ENCODE measurements around the gene DVL2. TPM values are rescaled to one million over a fixed set of nuclear protein-coding genes. Genes with fewer than 3 reads are reported as not detected.

Gene DVL2
- polyA plus RNA-seq, 1 donor from 2014 or later = 41.1 TPM

- H3K4me3 ChIP-seq (ENCODE audit: low read length) = peak overlapping the region; percentile 75
- no peaks in the 10 kb centered on the region for H4K20me1 ChIP-seq (ENCODE audit: insufficient read depth)
- H3K79me2 ChIP-seq (replicated peaks; ENCODE audit: insufficient read depth, low read length) = peaks cover 82% of the 10 kb centered on the region
- no peaks in the 10 kb centered on the region for H3K9me2 ChIP-seq (ENCODE audit: insufficient read depth, low read length)
- TF ChIP-seq EZH2 (IDR thresholded peaks at IDR 0.05; ENCODE audit: borderline replicate concordance, insufficient read depth, low read length, poor library complexity, severe bottlenecking) (no peak), TAF1 (IDR thresholded peaks at IDR 0.05; ENCODE audit: low read depth) (peak; percentile 2)
- no peaks in the 10 kb centered on the region for H3K27me3 ChIP-seq (ENCODE audit: insufficient read depth, low read depth, low read length)
- H3K36me3 ChIP-seq (ENCODE audit: insufficient read depth, low read length) = no peaks in the 10 kb centered on the region
- H3K4me2 ChIP-seq (ENCODE audit: low read length) = peak overlapping the region; percentile 82
- peak overlapping the region; percentile 98 for H3K9ac ChIP-seq (ENCODE audit: low read length)
- H3K27ac ChIP-seq (ENCODE audit: low read length) = peak overlapping the region; percentile 95
- H2AFZ ChIP-seq (ENCODE audit: low read depth, low read length) = no peak overlapping the region
- H3F3A ChIP-seq (ENCODE audit: insufficient read depth, low read length, poor library complexity, severe bottlenecking) = peaks cover 3% of the 10 kb centered on the region
- no peaks in the 10 kb centered on the region for H3K9me3 ChIP-seq (ENCODE audit: low read length)
Measured at GRCh38 chr17:7237266-7237760, 3.0 kb upstream of the DVL2 start.

DNA sequence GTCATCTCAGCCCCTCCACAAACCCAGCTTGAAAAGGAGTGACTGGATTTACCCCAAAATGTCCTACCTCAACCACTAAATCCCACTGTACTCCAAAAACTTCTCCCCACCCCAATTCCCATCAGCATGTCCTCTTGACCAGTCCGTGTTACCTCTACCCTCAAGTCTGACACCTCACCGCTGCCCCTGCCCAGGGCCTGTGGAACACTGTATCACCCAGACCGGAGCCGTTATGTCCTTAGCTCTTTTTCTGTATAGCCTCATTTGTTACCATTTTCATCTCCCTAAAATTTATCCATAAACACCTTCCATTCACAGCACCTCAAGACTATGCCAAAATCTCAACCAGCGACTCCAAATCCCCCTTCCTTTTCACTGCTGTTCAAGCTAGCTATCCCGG, 2.5 kb upstream of the DVL2 start:
- no peaks in the 10 kb centered on the region for H3K9me3 ChIP-seq (ENCODE audit: low read length)
- peaks cover 83% of the 10 kb centered on the region for H3K79me2 ChIP-seq (replicated peaks; ENCODE audit: insufficient read depth, low read length)
- H3K9me2 ChIP-seq (ENCODE audit: insufficient read depth, low read length) = no peaks in the 10 kb centered on the region
- peak overlapping the region; percentile 98 for H3K9ac ChIP-seq (ENCODE audit: low read length)
- H3K4me2 ChIP-seq (ENCODE audit: low read length) = peak overlapping the region; percentile 82
- no peaks in the 10 kb centered on the region for H4K20me1 ChIP-seq (ENCODE audit: insufficient read depth)
- H3K27ac ChIP-seq (ENCODE audit: low read length) = peak overlapping the region; percentile 95
- H2AFZ ChIP-seq (ENCODE audit: low read depth, low read length) = no peak overlapping the region
- no peaks in the 10 kb centered on the region for H3K36me3 ChIP-seq (ENCODE audit: insufficient read depth, low read length)
- peaks cover 3% of the 10 kb centered on the region for H3F3A ChIP-seq (ENCODE audit: insufficient read depth, low read length, poor library complexity, severe bottlenecking)
- H3K4me3 ChIP-seq (ENCODE audit: low read length) = peak overlapping the region; percentile 75
- no peaks in the 10 kb centered on the region for H3K27me3 ChIP-seq (ENCODE audit: insufficient read depth, low read depth, low read length)
- TF ChIP-seq TAF1 (IDR thresholded peaks at IDR 0.05; ENCODE audit: low read depth) (no peak), POLR2AphosphoS5 (IDR thresholded peaks at IDR 0.05) (no peak), SMC3 (conservative IDR thresholded peaks at IDR 0.05; ENCODE audit: poor library complexity) (no peak), MXI1 (conservative IDR thresholded peaks at IDR 0.05; ENCODE audit: poor library complexity, severe bottlenecking) (no peak), EZH2 (IDR thresholded peaks at IDR 0.05; ENCODE audit: borderline replicate concordance, insufficient read depth, low read length, poor library complexity, severe bottlenecking) (no peak), EP300 (conservative IDR thresholded peaks at IDR 0.05; ENCODE audit: poor library complexity, severe bottlenecking) (no peak), RAD21 (conservative IDR thresholded peaks at IDR 0.05) (no peak)
- TF ChIP-seq, protein P1, sequence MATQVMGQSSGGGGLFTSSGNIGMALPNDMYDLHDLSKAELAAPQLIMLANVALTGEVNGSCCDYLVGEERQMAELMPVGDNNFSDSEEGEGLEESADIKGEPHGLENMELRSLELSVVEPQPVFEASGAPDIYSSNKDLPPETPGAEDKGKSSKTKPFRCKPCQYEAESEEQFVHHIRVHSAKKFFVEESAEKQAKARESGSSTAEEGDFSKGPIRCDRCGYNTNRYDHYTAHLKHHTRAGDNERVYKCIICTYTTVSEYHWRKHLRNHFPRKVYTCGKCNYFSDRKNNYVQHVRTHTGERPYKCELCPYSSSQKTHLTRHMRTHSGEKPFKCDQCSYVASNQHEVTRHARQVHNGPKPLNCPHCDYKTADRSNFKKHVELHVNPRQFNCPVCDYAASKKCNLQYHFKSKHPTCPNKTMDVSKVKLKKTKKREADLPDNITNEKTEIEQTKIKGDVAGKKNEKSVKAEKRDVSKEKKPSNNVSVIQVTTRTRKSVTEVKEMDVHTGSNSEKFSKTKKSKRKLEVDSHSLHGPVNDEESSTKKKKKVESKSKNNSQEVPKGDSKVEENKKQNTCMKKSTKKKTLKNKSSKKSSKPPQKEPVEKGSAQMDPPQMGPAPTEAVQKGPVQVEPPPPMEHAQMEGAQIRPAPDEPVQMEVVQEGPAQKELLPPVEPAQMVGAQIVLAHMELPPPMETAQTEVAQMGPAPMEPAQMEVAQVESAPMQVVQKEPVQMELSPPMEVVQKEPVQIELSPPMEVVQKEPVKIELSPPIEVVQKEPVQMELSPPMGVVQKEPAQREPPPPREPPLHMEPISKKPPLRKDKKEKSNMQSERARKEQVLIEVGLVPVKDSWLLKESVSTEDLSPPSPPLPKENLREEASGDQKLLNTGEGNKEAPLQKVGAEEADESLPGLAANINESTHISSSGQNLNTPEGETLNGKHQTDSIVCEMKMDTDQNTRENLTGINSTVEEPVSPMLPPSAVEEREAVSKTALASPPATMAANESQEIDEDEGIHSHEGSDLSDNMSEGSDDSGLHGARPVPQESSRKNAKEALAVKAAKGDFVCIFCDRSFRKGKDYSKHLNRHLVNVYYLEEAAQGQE (IDR thresholded peaks at IDR 0.05; ENCODE audit: borderline replicate concordance) = no peak
- TF ChIP-seq, protein P2, sequence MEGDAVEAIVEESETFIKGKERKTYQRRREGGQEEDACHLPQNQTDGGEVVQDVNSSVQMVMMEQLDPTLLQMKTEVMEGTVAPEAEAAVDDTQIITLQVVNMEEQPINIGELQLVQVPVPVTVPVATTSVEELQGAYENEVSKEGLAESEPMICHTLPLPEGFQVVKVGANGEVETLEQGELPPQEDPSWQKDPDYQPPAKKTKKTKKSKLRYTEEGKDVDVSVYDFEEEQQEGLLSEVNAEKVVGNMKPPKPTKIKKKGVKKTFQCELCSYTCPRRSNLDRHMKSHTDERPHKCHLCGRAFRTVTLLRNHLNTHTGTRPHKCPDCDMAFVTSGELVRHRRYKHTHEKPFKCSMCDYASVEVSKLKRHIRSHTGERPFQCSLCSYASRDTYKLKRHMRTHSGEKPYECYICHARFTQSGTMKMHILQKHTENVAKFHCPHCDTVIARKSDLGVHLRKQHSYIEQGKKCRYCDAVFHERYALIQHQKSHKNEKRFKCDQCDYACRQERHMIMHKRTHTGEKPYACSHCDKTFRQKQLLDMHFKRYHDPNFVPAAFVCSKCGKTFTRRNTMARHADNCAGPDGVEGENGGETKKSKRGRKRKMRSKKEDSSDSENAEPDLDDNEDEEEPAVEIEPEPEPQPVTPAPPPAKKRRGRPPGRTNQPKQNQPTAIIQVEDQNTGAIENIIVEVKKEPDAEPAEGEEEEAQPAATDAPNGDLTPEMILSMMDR (IDR thresholded peaks at IDR 0.05; ENCODE audit: poor library complexity, severe bottlenecking) = no peak
